ENCODE data around the gene GNG12.

Gene GNG12

DNA sequence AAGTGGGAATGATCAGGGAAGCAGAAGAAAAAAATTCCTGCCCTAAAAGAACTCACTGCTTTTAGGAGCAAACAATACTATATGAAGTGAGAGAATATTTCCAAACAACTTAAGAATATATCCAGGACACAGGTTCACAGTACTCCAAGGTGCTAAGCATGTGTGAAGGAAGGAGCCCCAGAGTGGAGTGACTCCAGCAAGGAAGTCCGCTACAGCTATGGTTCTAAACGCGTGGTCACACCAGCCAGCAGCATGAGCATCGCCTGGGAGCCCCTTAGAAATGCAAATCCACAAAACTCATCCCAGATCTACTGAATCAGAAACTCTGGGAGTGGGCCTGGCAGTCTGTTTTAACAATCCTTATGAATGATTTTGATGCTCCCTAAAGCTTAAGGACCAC, 112.2 kb downstream of the GNG12 start:
- DNase-seq (ENCODE audit: low read depth), result no peak
- H3K4me3 ChIP-seq (ENCODE audit: low read depth, low read length), result no peak overlapping the region

GRCh38 chr1:67719329-67720196, 113.7 kb downstream of the GNG12 start:
- no peak for DNase-seq (ENCODE audit: low read depth)
- H3K4me3 ChIP-seq (ENCODE audit: low read depth, low read length), result no peak overlapping the region

DNA sequence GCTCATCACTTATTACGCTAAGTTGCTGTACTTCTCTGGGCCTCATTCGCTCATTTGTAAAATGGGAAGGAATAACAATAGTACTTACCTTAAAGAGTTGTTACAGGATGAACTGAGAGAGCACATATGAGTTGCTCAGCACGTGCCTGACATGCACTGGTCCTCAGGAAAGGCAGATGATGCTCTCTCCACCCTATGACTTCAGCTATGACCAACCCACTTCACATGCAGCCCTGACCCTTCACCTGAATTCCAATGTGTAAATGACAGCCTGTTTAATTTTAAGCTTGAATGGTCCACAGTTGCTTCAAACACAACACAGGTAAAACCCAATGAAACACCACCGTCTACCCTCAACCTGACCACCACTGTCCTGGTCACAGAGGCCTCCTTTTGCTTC, 115.4 kb downstream of the GNG12 start:
- DNase-seq (ENCODE audit: low read depth), result no peak

DNA sequence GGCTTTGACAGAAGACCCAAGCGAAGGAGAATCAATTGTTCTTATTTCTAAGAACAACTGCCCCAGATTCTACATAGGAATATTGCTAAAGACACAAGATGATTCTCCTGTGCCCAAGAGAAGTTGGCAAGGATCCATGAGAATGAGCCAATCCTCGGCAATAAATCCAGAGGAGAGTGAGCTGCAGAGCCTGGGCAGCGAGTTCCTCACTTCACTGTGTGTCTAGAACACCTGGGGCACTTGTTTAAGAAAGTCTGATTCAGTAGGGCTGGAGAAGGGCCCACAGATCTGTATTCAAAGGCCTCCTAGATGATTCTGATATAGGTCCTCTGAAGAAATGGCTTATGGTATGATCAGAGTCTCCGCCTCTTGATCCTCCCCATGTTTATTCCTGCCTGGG, 116.5 kb downstream of the GNG12 start:
- no peak for DNase-seq (ENCODE audit: low read depth)
- H3K4me3 ChIP-seq (ENCODE audit: low read depth, low read length), result no peak overlapping the region

More for the DNA sequence above, 115.4 kb downstream of the GNG12 start:
- no peak overlapping the region for H3K4me3 ChIP-seq (ENCODE audit: low read depth, low read length)

DNA sequence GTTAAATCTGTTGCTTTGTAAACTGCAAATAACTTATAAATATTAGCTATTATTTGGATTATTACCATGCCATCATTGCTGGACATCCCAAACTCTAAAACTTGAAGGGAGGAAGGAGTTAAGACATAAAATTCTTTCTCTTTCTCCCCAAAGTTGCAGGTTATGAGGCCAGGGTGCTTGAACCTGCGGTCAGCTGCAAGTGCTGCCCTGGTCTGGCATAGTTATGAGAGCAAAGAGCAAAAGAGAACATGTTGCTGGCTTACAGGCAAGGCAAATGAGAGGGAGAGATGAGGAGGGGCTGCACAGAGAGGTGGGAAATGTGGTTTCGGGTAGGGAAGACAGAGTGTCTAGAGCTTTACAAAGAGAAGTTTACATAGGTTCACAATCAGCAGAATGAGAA, 117.4 kb downstream of the GNG12 start:
- H3K4me3 ChIP-seq (ENCODE audit: low read depth, low read length), result no peak overlapping the region
- DNase-seq (ENCODE audit: low read depth), result no peak

- DNase-seq (ENCODE audit: low read depth), result peak; percentile 57
- H3K4me3 ChIP-seq (ENCODE audit: low read depth, low read length), result no peak overlapping the region
These were observed 120.0 kb downstream of the GNG12 start for GRCh38 chr1:67713057-67713846.

GRCh38 chr1:67711855-67712212, 121.4 kb downstream of the GNG12 start:
- H3K4me3 ChIP-seq (ENCODE audit: low read depth, low read length), result no peak overlapping the region
- no peak for DNase-seq (ENCODE audit: low read depth)

- H3K4me3 ChIP-seq (ENCODE audit: low read depth, low read length), result no peak overlapping the region
- DNase-seq (ENCODE audit: low read depth), result no peak
These were observed 122.0 kb downstream of the GNG12 start for GRCh38 chr1:67711158-67711854.

GRCh38 chr1:67710417-67710816, 122.8 kb downstream of the GNG12 start:
- H3K4me3 ChIP-seq (ENCODE audit: low read depth, low read length), result no peak overlapping the region
- DNase-seq (ENCODE audit: low read depth), result peak; percentile 46

- H3K4me3 ChIP-seq (ENCODE audit: low read depth, low read length), result no peak overlapping the region
- DNase-seq (ENCODE audit: low read depth), result no peak
These were observed 124.7 kb downstream of the GNG12 start for GRCh38 chr1:67708606-67709005.

DNA sequence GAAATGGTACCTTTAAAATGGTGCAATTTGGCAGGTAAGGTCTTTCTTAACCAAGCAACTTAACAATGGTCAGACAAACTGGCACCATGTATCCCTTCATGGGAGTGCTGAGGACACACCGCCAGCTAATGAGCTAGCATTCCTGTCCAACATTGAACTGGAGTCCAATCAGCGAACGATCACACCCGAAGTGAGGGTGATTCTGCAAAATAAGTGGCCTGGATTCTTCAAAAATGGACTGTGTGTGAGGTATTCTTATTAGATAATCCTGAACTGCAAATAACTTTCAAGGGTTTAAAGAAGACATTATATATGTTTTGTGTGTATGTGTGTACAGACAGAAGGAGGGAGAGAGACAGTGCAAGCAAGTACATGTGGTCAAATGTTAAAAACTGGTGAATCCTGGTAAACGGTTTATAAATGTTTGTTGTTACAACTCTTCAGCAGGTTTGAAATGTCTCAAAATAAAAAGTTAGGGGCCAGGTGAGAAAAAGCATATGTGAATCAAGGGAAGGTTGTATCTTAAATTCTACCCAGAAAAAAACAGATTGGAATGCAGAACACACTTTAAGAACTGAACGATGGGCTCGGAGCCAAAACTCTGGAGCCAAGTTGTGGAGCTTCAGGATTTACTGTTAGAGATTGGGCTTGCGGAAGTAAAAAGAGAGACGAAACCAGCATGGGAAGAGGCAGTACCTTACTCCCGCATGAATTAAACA, 127.4 kb downstream of the GNG12 start:
- no peak for DNase-seq (ENCODE audit: low read depth)
- H3K4me3 ChIP-seq (ENCODE audit: low read depth, low read length), result no peak overlapping the region

DNA sequence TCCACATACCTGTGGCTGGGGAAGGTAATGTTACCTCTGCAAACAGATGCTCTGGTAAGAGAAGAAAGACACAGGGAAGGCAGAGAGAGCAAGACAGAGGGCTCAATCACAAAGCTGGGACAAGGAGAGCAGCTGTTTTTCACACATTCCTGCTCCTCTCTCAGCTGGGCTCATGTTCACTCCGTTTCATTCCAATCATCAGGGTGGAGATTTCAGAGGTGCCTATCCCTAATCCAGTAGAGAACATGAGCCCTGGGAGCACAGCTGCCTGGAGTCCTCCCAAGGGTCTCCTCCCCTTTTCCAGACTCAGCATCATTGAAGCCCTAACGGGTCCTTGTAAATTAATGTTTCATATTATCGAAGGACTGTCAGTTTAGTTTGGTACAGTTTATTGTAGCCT, 128.9 kb downstream of the GNG12 start:
- H3K4me3 ChIP-seq (ENCODE audit: low read depth, low read length), result no peak overlapping the region
- no peak for DNase-seq (ENCODE audit: low read depth)

DNA sequence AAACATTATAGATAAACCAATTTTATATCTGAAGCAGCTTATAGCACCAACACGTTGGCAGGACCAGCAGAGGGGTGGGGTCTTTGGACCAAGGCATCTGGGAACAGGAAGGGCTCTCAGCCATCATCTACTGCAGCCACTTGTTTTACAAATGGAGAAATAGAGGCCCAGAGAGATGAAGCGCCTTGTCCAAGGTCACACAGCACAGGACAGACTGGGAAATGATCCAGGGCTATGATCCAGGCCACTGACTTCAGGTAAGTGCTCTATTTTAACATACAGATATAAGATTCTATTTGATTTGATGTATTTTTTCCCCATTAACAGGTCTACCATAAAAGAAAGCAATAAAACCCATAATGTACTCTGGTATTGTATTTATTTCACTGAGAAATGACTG, 131.4 kb downstream of the GNG12 start:
- no peak overlapping the region for H3K4me3 ChIP-seq (ENCODE audit: low read depth, low read length)
- no peak for DNase-seq (ENCODE audit: low read depth)

DNA sequence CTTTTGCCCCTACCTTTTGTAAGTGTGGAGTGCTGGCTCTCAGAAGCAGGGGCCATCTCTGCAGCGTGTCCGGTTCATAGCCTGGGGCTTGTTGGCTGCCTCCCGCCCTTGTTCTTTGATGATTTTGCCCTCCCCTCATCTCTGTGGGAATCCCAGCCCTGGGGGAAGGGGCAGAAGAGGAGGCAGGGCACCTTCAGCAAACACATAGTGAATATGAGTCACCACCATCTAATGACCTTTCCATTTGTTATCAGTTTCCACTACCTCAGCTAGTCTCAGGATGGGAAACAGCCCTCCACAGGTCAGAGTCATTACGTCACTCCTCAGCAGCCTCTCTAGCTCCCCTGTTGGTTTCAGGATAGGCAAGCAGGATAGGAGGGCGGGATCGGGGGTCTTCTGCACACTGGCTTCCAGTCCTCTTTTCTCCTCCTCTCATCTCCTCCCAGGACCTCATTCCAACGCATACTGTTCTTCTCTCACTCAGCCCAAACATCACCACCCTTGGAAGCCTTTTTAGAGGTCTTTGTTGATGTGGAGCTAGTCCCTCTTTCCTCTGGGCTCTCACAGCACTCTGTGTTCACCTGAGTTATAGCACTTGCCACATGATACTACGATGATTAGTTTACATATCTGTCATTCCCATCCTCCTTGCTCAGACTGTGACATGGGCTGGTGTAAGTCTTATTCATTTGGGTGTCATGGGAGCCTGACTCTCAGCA, 132.4 kb downstream of the GNG12 start:
- no peak overlapping the region for H3K4me3 ChIP-seq (ENCODE audit: low read depth, low read length)
- no peak for DNase-seq (ENCODE audit: low read depth)

- DNase-seq (ENCODE audit: low read depth), result no peak
- H3K4me3 ChIP-seq (ENCODE audit: low read depth, low read length), result no peak overlapping the region
These were observed 133.0 kb downstream of the GNG12 start for GRCh38 chr1:67700220-67700619.

DNA sequence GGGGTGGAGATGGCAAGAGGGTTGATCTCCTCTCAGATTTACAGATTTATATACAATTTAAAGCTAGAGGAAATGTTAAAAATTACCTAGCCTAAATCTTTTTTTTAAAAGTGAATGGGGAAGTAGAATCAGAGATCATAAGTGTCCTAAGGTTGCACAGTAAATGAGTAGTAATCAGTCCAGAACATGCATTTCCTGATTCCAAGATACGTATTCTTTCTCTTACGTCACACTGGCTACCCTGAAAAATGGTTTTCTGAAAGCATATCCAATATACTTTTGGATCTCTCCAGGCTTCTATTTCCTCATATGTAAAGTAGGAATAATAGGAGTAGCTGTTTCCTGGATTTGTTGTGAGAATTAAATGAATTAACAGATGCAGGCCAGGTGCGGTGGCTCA, 136.6 kb downstream of the GNG12 start:
- no peak overlapping the region for H3K4me3 ChIP-seq (ENCODE audit: low read depth, low read length)
- DNase-seq (ENCODE audit: low read depth), result no peak

GRCh38 chr1:67695963-67696362, 137.3 kb downstream of the GNG12 start:
- H3K4me3 ChIP-seq (ENCODE audit: low read depth, low read length), result no peak overlapping the region
- DNase-seq (ENCODE audit: low read depth), result no peak

- no peak for DNase-seq (ENCODE audit: low read depth)
- no peak overlapping the region for H3K4me3 ChIP-seq (ENCODE audit: low read depth, low read length)
These were observed 141.6 kb downstream of the GNG12 start for GRCh38 chr1:67691712-67692111.

- DNase-seq (ENCODE audit: low read depth), result no peak
- H3K4me3 ChIP-seq (ENCODE audit: low read depth, low read length), result no peak overlapping the region
These were observed 142.9 kb downstream of the GNG12 start for GRCh38 chr1:67690411-67690810.

All from skeletal muscle cell (primary cell).